HuH-7.5 (cell line): Measurements from ENCODE around the gene KRTAP4-11.
"Not testable (repeated sequence)": the region's sequence is repeated elsewhere in the genome, so short reads cannot be mapped to it uniquely, and the experiment has no call there.

Source experiments
- DNase-seq: peaks from one replicate; pipeline ENCODE4 v3.0.0; 2011; ENCODE audit warnings: low spot score

KRTAP4-11 gene

DNA sequence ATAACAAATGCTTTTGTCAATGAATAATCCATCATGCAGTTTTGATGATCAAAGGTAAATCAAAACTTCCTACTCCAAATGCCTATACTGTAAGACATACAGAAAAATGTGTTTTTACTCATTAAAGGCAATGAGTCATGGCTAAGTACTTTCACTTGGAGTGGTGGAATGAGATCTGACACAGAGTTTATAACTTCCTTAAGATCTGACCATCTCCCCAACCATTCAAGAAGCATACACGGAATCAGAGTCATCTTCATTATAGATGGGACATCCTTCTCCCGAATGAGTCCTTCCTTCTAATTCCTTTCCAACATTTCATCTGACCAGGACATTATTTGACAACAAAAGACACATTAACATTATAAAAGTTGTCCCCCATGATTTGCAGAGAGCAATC lies 34.7 kb downstream of the KRTAP4-11 start:
- DNase-seq = not testable (repeated sequence)

DNA sequence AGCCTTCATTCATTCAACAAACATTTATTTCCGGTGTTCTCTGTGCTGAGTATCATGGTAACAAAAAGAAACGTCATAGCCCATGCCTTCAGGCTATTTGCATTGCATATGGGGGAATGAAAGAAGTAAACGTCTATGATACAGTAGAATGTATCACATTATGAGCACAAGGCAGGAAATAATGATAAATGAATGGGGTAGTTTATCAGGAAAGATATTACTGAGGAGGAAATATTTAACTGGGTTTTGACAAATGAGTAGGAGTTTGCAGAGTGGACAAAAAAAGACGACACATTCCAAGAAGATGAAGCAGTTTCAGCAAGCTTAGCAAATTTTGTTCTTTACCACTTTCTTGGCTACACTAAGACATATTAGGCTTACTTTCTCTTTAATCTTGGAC lies 35.5 kb downstream of the KRTAP4-11 start:
- no peak for DNase-seq

DNA sequence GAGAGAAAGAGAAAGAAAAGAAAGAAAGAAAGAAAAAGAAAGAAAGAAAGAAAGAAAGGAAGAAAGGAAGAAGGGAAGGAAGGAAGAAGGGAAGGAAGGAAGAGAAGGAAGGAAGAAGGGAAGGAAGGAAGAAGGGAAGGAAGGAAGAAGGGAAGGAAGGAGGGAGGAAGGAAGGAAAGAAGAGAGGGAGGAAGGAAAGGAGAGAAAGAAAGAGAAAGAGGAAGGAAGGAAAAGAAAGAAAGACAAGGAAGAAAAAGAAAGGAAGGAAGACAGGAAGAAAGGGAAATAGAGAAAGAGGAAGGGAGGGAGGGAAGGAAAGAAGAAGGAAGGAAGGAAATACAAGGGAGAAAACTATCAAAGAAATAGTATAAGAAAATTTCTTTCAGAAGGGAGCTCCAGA lies 41.4 kb downstream of the KRTAP4-11 start:
- DNase-seq = no peak

DNA sequence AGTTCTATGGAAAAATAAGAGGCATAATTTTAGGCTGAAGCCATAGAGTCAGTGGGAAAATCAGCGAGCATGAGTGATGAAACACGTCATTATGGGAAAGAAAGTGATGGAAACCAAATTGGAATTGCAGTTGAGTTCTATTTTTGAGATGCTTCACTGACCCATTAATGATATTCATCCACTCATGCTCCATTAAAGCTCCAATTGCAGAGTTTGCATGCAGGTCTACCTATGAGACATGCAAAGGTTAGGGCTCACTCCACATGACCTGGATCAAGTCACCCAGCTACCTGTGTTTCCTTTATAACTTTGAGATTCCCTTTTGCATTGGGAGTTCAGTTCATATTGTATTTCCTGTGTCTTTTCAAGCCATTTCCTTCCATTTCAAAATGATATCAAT lies 44.5 kb downstream of the KRTAP4-11 start:
- no peak for DNase-seq

DNA sequence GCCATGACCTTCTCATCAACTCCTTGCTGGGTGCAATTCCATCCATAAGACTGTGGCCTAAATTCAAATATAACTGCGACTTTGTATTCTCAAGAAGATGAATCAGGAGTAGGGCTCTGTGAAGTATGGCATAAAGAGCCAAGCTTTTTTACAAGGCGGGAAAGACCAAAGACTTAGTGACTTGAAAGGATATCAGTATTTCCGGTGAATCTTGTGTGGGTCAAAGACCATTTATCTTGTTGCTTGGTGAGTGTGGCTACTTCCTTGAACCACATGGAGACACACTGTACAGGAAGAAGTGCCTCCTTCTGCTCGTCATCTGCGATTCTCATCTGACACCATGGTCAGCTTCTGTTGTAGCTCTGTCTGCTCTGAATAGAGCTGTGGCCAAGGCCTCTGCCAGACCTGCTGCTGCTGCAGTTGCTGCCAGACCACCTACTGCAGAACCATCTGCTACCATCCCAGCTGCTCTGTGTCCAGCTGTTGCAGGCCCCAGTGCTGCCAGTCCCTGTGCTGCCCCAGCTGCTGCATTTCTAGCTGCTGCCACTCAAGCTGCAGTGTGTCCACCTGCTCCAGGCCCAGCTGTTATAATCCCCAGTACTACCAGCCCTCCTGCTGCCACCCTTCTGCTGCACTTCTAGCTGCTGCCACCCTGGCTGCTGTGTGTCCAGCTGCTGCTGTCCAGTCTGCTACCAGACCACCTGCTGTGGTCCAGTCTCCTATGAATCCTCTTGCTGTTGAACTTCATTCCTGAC lies 46.4 kb downstream of the KRTAP4-11 start:
- no peak for DNase-seq

DNA sequence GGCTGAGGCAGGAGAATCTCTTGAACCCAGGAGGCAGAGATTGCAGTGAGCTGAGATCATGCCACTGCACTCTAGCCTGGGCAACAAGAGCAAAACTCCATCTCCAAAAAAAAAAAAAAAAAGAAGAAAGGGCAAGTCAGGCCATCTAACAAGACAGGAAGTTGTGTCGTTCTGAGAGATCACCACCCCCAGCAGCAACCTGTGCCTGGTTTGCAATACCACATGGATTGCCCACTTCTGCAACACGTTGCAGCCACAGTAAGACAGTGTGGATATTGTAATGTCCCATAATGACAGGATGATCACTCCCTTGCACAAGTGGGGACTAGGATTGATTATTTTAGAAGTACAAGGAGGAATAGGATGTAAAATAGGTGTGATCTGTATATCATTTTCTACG lies 49.1 kb downstream of the KRTAP4-11 start:
- DNase-seq = no peak

DNA sequence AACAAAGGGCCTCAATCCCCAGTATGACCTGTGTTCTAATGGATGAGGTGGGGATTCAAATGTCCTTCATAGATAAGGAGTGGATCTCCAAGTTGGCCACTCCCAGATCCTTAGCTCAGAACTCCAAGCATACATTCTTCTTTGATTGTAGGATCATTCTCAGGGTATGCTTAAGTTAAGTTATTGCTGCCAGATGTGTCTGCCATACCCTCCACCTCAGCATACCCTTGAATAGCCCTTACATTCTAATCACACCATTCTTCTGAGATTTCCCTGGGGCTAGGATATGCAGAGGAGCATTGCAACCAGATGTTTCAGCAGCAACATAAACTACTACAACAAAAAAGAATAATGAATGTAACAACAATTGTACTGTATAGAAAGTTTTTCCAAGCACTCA lies 50.9 kb downstream of the KRTAP4-11 start:
- DNase-seq = no peak
